Glutamatergic neuron (in vitro differentiated cells): ENCODE data around the gene ADCY1. TPM values are rescaled to one million over a fixed set of nuclear protein-coding genes. Genes with fewer than 3 reads are reported as not detected.
"Not testable (repeated sequence)": the region's sequence is repeated elsewhere in the genome, so short reads cannot be mapped to it uniquely, and the experiment has no call there.

Experiments
- DNase-seq: peaks from one replicate; pipeline ENCODE4 v3.0.0; 2022
- H3K27ac Mint-ChIP-seq: one replicate; pipeline ENCODE4 v1.8.0; 2020; ENCODE audit warnings: mild to moderate bottlenecking, mixed read lengths, inconsistent platforms; ENCODE audit not compliant: unreplicated experiment
- H3K27me3 Mint-ChIP-seq: one replicate; pipeline ENCODE4 v1.8.0; 2020; ENCODE audit warnings: mild to moderate bottlenecking, moderate library complexity, mixed read lengths, inconsistent platforms; ENCODE audit not compliant: unreplicated experiment
- H3K36me3 Mint-ChIP-seq: one replicate; pipeline ENCODE4 v1.8.0; 2020; ENCODE audit warnings: mild to moderate bottlenecking, mixed read lengths, inconsistent platforms; ENCODE audit not compliant: unreplicated experiment
- H3K4me1 Mint-ChIP-seq: one replicate; pipeline ENCODE4 v1.8.0; 2020; ENCODE audit warnings: mild to moderate bottlenecking, low read depth, mixed read lengths, inconsistent platforms; ENCODE audit not compliant: unreplicated experiment
- H3K4me3 Mint-ChIP-seq: one replicate; pipeline ENCODE4 v1.8.0; 2020; ENCODE audit warnings: mild to moderate bottlenecking, mixed read lengths, inconsistent platforms; ENCODE audit not compliant: unreplicated experiment
- H3K9me3 Mint-ChIP-seq: one replicate; pipeline ENCODE4 v1.8.0; 2020; ENCODE audit warnings: mild to moderate bottlenecking, moderate library complexity, mixed read lengths, inconsistent platforms; ENCODE audit not compliant: unreplicated experiment
- long read RNA-seq: library from polyadenylated mRNA; unstranded; transcript quantifications from one replicate; pipeline ENCODE4 v2.0.0, GENCODE V29; 2020; ENCODE audit not compliant: unreplicated experiment
- total RNA-seq: library from RNA; stranded (reverse); fragmentation: NEBNext Ultra II Directional; extraction: Animal tissue kit (Norgen Biotek cat#: 25700); gene quantifications from one replicate; pipeline ENCODE4 v1.2.1, GENCODE V29; 2021; ENCODE audit not compliant: unreplicated experiment
- TF ChIP-seq, protein P1 (sequence below): fragments of 200-600 bp; sonication (generic); IDR thresholded peaks from one replicate; pipeline ENCODE4 v1.5.0; 2021; ENCODE audit not compliant: partially characterized antibody, unreplicated experiment

Gene ADCY1
- total RNA-seq: 51.9 TPM
- long read RNA-seq, partial matches to known transcripts: 0 of 4 reads
- long read RNA-seq, other reads (novel, unspliced or antisense): 3 of 4 reads

DNA sequence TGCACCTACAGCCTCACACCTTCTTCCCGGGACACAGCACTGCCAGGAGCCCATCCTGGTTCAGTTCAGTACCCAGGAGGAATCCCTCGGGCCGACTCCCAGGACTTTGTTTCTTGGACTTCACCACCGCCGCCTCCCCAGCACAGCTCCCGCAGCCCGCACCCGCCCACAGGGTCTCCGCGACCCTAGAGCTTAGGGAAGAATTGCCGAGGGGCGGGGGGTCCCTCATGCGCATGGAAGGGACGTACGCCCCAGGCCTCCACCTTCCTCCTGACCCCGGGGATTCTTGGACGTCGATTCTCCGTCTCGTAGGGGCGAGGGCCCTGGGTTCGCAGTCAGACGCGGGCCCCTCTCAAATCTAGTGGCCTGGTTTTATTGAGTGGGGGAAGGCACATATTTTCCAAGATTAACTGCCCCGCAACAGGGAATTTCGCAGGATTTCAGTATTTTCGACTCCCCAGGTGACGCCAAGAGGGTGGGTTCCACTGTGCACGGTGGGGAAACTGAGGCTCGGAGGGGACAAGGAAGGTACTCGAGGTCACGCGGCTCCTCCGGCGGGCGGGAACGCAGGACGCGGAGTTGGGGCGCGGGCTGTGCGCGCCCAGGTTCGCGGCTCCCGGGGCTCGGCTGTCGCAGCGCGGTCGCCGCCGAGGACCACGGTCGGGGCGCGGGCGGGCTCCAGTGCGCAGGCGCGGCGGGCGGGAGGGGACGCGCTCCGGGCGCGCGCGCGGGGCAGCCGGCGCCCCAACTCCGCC lies at the start of gene ADCY1:
Gene ADCY1 (plus strand): TSS at position 708 of the 755 bp plus-strand sequence. CDS start 176 bp downstream, outside the sequence.
- TF ChIP-seq, protein P1, sequence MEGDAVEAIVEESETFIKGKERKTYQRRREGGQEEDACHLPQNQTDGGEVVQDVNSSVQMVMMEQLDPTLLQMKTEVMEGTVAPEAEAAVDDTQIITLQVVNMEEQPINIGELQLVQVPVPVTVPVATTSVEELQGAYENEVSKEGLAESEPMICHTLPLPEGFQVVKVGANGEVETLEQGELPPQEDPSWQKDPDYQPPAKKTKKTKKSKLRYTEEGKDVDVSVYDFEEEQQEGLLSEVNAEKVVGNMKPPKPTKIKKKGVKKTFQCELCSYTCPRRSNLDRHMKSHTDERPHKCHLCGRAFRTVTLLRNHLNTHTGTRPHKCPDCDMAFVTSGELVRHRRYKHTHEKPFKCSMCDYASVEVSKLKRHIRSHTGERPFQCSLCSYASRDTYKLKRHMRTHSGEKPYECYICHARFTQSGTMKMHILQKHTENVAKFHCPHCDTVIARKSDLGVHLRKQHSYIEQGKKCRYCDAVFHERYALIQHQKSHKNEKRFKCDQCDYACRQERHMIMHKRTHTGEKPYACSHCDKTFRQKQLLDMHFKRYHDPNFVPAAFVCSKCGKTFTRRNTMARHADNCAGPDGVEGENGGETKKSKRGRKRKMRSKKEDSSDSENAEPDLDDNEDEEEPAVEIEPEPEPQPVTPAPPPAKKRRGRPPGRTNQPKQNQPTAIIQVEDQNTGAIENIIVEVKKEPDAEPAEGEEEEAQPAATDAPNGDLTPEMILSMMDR: no peak
- Mint-ChIP-seq H3K27ac (peak within 1 kb of the TSS; percentile 55), H3K27me3 (peaks cover 11% of the 10 kb centered on the region), H3K9me3 (peaks cover 9% of the 10 kb centered on the region), H3K4me1 (peaks cover 18% of the 10 kb centered on the region), H3K36me3 (no peaks in the 10 kb centered on the region), H3K4me3 (peak within 1 kb of the TSS; percentile 89)
- peak; percentile 75 for DNase-seq

DNA sequence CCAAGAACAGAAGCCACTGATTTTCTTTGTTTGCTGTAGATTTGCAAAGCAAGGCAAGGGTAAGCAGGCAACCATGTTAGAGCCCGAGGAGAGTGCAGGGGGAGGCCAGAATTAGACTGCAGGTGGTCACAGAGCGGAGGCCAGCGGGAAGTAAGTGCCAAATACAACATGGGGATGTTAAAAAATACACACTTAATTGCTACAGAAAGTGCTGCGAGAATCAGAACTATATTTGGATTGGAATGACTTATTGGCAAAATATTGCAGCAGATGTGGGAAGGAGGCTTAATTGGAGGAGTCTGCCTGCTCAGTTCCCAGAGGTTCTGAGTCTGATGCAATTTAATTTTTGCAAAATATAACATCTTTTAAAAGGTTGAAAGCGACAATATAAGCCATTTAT lies 49.7 kb upstream of the ADCY1 start:
- H3K4me1 Mint-ChIP-seq: no peaks in the 10 kb centered on the region
- H3K9me3 Mint-ChIP-seq: no peaks in the 10 kb centered on the region
- TF ChIP-seq, protein P1: no peak
- no peak for DNase-seq
- no peak overlapping the region for H3K4me3 Mint-ChIP-seq
- H3K27me3 Mint-ChIP-seq: no peaks in the 10 kb centered on the region
- no peak overlapping the region for H3K27ac Mint-ChIP-seq
- H3K36me3 Mint-ChIP-seq: peaks cover 5% of the 10 kb centered on the region

DNA sequence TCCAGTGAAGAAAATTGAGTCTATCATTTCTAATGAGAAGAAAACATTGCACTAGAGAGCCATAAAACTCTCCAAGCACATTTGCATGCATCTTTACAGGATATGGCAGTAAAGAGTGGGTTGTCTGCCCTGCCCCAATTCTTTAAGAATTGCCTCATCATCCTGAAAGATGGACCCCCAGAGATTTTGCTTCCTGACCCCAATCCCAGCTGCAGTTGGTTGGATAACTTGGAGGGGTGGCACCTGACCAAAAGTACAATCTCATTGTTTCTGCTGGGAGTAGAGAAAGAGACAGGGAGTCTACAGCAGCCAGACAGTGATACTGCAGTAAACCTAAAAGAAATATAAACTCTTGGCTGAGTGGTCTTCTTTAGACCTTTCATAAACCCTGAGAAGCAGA lies 49.1 kb upstream of the ADCY1 start:
- TF ChIP-seq, protein P1: no peak
- no peaks in the 10 kb centered on the region for H3K4me1 Mint-ChIP-seq
- no peaks in the 10 kb centered on the region for H3K27me3 Mint-ChIP-seq

GRCh38 chr7:45543473-45543872 lies 30.7 kb upstream of the ADCY1 start:
- H3K27ac Mint-ChIP-seq: no peak overlapping the region
- no peak overlapping the region for H3K4me3 Mint-ChIP-seq
- H3K4me1 Mint-ChIP-seq: no peaks in the 10 kb centered on the region
- TF ChIP-seq, protein P1: no peak
- no peaks in the 10 kb centered on the region for H3K27me3 Mint-ChIP-seq
- H3K36me3 Mint-ChIP-seq: peaks cover 13% of the 10 kb centered on the region
- peaks cover 6% of the 10 kb centered on the region for H3K9me3 Mint-ChIP-seq
- DNase-seq: no peak

More for the DNA sequence above, 49.1 kb upstream of the ADCY1 start:
- Mint-ChIP-seq H3K9me3 (no peaks in the 10 kb centered on the region), H3K4me3 (no peak overlapping the region), H3K36me3 (peaks cover 5% of the 10 kb centered on the region), H3K27ac (no peak overlapping the region)
- DNase-seq: no peak

- H3K27me3 Mint-ChIP-seq, DNase-seq, H3K9me3 Mint-ChIP-seq, H3K4me1 Mint-ChIP-seq, H3K4me3 Mint-ChIP-seq, H3K27ac Mint-ChIP-seq, H3K36me3 Mint-ChIP-seq: not testable (repeated sequence)
Measured at GRCh38 chr7:45545105-45545710, 29.0 kb upstream of the ADCY1 start.

- not testable (repeated sequence) for H3K27ac Mint-ChIP-seq, H3K4me1 Mint-ChIP-seq, H3K9me3 Mint-ChIP-seq, H3K36me3 Mint-ChIP-seq, H3K4me3 Mint-ChIP-seq, DNase-seq, H3K27me3 Mint-ChIP-seq
Measured at GRCh38 chr7:45548917-45549316, 25.3 kb upstream of the ADCY1 start.
